HTERT RPE-1 (cell line): ENCODE measurements around the gene ERN1.
"Not testable (repeated sequence)": the region's sequence is repeated elsewhere in the genome, so short reads cannot be mapped to it uniquely, and the experiment has no call there.

Experiments used
- in situ Hi-C: fragments of 300-500 bp; cut with MboI; formaldehyde crosslinking; loops from 4 replicates; pipeline ENCODE4 v1.14.3; 2020; ENCODE audit warnings: low sequenced_read_pairs

The ERN1 gene

DNA sequence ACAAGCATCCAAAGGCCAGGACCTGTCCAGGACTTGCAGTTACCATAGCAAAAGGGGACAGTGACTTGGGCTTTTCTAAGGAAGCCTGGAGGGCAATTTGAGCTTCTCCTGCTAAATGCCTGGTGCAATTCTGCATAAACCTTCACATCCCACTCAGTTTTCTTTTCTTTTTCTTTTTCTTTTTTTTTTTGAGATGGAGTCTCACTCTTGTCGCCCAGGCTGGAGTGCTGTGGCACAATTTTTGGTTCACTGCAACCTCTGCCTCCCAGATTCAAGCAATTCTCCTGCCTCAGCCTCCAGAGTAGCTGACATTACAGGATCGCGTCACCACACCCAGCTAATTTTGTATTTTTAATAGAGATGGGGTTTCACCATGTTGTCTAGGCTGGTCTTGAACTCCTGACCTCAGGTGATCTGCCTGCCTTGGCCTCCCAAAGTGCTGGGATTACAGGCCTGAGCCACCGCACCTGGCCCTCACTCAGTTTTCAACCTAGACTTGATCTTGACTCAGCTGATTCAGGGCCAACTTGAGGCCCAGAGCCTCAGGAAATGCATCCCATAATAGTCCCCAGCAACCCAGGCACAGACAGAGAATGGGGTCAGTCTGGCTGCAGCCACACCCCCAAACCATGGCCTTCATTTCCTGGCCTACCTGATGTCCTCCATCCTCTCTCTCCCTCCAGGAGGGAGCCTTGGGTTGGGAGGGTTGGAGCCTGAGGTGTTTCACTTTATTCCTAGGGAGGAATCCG lies 122.7 kb downstream of the ERN1 start:
- in situ Hi-C loops, result not testable (repeated sequence)

GRCh38 chr17:64006361-64007088 lies 123.4 kb downstream of the ERN1 start:
- in situ Hi-C loops, result no loop called here

DNA sequence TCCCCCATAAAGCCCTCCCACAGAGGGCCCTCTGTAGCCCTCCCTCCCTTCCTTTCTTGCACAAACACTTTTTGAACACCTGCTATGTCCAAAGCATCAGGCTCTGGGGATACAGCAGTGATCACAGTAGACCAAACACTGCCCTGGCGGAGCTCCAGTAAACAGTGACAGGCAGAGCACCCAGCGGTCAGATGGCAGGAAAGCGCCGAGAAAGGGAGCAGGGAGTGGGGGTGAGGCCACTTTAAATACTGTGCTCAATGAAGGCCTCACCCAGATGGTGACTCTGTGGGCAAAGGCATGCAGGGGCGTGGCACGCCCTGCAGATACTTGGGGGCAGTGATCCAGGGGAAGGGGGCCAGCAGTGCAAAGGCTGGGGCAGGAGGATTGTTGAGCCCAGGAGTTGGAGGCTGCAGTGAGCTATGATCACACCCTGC lies 124.2 kb downstream of the ERN1 start:
- in situ Hi-C loops, result no loop called here

GRCh38 chr17:64004903-64005733 lies 124.8 kb downstream of the ERN1 start:
- in situ Hi-C loops, result no loop called here

DNA sequence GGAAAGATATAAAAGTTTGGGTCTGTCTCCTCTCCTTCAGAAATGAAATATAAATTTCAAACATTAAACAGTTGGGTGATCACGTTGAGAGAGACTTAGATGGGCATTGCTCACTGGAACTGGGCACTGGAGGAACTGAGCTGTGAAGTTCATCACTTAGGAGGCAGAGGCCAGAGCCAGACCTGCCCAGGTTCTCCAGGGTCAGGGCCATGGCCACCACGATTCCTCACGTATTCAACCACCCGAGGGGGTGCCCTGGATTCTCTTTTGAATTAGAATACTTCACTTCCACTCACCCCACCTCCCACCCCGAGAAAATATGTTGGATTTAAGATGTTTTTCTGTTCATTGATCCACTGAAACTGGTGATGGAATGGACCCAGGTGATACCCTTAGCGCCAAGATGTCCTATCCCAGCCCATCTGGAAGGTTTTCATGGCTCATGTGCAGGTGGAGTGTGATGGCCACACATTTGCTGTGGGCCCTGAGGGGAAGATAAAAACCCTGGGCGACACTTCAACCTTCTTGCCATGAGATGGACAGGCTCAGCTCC lies 125.7 kb downstream of the ERN1 start:
- in situ Hi-C loops, result no loop called here

DNA sequence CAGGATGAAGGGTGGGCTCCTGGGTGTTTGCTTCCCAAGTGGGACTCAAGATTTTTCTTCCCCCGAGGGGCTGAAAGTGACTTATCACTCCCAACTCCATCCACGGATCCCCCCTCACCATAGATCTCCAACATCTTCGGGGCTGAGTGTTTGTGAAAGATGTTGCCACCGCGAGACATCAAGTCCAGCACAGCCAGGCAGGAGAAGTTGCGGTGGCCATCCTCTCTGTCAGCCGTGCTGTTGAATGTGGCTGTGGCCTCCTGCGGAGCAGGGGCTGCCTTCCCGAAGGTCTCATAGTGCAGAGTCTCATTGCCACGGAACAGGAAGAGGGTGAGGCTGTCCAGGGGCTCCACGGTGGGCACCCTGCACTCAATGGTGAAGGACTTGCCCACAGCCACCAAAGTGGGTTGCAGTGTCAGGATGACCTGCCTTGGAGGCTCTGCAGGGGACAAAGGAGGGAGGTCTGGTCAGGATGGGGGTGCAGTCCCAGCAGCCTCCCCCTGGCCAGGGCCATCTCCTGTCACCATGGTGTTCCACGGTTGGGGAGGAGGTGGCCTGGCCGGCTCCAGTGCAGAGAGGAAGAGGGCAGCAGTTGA lies 126.3 kb downstream of the ERN1 start:
- in situ Hi-C loops, result no loop called here

DNA sequence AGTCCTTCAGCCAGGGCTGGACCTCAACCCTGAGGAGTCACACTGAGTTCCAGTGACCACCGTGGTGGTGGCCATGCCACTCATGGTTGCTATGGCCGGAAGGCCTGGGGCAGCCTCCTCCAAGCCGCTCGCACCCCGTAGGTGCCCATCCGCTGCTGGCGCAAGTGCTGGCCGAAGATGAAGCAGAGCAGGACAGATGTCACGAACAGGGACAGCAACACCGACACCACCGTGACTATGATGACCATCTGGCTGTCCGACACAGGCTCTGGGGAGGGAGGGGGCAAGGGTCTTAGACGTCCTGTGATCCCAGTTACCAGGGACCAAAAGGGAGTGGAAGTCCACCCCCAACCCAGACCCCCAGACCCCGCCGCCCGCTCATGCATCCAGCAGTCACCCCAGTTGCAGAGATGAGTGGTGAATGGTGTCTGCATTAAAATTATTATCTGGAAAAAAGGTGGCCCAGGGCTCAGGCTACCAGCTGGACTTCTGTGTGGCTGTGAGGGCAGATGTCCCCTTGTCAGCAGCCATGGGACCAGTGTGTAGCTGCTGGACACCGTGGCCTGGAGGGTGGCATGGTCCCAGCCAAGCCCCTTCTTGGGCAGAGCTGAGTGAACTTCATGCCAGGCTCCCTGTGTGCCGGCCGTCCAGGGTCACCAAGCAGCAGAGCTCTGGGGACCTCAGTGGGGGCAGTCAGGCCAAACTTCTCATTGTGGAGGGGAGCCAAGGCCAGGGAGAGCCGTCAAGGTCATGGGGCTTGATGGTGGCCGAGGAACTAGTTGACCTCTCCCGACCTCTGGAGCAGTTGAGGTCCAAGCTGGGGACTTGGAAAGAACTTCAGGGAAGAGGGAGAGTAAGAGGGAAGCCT lies 127.1 kb downstream of the ERN1 start:
- in situ Hi-C loops, result no loop called here

DNA sequence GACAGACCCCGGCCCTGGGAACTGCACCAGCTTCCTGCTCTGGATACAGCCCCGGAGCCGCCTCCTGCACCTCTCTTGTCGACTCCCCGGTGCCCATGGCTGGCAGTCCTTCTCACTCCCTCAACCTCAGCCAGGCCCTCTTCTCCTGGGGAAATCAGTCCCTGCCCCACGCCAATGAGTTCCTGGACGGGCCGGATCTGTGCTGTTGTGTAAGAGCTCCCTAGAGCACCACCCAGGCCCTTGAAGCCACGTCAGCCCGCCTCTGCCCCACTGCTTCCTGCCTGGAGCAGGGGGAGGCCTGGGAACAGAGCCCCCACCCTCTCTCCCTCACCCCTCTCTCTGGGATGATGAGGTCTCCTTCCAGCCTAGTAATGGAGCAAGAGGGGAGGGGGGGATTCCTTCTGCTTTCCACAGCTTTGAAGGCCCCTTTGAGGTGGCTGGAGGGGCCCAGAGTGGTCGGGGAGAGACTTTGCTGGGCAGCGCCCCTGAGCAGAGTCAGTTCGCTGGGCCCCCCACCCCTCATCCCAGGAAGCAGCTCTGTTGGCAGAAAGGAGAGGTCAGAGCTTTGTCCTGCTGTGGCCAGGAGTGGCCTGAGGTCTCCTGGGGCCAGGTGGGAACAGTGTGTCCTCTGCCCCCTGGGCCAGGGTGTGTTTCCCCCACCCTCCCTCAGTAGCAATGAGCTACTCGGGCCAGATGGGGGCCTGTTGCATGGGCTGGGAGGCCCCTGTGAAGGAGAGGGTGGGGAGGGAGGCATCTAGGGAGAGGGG lies 128.0 kb downstream of the ERN1 start:
- in situ Hi-C loops, result no loop called here

DNA sequence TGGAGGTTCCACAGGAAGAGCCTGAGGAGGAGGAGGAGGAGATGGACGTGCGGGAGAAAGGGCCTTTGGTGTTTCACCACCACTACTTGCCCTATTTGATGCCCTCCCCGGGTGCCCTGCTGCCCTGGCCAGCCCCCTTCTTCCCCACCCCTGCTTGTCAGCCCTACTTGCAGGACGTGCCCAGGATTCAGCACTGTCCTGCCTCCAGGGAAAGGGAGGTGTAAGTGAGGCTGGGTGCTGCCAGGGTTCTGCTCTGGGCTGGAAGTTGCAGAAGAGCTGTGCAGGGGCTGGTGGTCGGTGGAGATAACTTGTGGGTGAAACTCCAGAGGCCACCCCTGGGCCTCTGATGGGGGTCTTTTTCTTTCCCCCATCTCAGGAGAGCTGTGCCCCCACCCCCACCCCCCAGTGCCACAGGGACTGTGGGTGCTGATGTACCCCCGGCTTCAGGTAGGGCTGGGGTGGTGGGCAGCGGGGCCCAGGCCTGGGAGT lies 128.8 kb downstream of the ERN1 start:
- in situ Hi-C loops, result no loop called here

DNA sequence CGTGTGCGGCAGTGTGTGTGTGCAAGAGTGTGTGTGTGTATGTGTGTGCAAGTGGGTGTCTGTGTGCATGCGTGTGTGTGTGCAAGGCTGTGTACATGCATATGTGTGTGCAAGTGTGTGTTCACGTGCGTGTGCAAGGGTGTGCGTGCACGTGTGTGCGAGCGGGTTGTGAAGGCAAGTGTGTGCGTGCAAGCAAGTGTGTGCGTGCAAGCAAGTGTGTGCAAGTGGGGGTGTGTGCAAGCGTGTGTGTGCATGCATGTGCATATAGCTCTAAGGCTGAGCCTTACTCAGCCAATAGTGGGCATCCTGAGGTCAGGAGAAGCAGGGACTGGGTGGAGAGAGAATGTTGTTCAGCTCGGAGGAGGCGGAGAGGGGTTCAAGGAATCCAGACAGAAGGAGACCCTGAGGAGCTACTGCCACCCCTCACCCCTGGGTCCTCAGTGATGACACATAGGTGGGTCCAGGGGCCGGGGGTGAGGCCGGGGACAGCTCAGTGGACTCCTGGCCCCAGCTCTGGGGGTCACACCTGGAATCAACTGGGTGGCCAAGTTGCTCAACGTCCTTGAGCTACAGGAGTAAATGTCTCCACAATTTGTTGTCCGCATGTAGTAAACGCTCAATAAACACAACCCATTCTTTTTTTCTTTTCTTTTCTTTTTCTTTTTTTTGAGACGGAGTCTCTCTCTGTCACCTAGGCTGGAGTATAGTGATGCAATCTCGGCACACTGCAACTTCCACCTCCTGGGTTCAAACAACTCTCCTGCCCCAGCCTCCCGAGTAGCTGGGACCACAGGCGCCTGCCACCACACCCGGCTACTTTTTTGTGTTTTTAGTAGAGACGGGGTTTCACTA lies 130.0 kb downstream of the ERN1 start:
- in situ Hi-C loops, result no loop called here

- in situ Hi-C loops, result no loop called here
These were observed 130.9 kb downstream of the ERN1 start for GRCh38 chr17:63998721-63999679.

DNA sequence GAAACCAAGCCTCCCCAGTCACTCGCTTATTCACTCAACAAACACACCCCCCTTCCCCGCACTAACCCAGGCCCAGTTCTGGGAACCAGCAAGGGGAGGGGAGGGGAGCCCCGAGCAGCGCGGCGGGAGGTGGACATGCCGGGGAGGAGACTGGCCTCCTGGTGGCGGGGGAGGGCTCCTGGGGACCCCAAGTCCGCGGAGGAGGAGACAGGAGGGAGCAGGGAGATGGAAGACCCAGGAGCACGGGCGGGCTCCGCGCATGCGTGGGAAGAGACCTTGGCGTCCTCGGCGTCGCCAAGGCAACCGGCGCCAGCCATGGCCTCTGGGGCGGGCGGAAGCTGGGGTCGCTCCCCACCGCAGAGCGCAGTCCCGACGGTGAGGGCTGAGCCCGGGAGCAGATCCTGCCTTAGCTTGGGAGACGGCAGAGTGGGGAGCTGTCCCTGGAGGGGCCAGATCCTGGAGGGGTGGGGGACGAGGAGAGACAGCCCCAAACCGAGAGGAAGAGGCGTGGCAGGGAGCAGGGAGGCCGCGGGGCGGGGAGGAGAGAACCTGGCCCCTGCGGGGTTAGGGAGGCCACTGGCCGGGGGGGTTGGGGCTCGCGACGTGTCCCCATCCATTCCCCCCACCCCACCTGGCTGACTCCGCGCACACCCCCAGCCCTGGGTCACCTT lies 131.8 kb downstream of the ERN1 start, which contains the start of gene PRR29:
PRR29 (plus strand) TSS at position 302 of the 671 bp plus-strand sequence; CDS start at position 316, 14 bp downstream.
- in situ Hi-C loops, result no loop called here

DNA sequence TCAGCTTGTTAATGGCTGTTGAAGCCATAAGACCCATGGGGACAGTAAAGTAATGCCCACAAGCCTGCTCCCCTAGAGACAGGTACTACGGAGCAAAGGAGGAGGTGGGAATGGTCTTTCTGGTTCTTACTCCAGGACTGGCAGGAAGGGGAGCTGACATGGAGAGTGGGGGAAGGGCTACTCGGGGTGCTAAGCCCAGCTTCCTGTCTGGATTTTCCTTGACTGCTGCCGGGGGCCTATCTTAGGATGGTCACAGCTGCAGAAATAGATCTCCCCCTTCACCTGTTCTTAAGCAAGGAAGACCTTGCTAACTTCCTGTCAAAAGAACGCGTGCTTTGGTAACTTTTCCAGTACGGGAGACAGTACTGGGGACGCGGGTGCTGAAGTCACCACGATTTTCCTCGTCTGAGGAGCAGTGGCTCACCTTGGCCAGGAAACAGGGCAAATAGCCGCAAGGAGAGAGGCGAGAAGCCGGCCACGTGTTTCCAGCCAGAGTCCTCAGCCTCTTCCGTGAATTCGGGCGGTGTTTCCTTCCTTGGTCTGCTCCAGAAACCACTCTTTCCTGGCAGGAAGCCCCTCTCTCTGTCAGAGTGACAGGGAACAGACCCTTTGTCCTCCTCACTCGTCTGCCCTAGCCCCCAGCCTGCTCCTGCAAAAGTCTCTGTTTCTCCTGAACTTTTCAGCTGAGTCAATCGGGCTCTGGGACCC lies 132.4 kb downstream of the ERN1 start:
- in situ Hi-C loops, result no loop called here

- in situ Hi-C loops, result no loop called here
These were observed 133.3 kb downstream of the ERN1 start for GRCh38 chr17:63996430-63997182.

DNA sequence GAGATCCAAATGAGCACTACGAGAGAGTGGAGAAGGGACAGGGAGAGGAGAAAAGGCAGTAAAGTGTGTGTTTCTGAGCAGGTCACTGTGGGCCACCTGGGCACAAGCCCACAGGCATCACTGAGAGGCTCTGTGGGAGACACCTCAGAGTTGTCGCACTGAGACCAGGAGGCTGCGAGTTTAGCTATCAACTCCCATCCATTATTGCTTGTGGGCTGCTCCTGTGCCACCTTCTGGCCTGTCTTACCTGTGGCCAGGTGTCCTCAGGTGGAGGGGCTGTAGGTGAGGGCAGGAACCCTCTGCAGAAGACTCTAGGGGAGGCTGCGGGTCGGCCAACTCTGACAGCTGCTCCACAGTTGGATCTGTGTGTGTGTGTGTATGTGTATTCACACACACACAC lies 134.3 kb downstream of the ERN1 start:
- in situ Hi-C loops, result no loop called here
